GM13977 (cell line): ENCODE results near the gene CLSTN2.

Experiments used
- DNase-seq: peaks from one replicate; pipeline ENCODE4 v3.0.0; 2012; ENCODE audit warnings: low spot score
- in situ Hi-C: fragments of 300-500 bp; cut with MboI; formaldehyde crosslinking; loops from one replicate; pipeline ENCODE4 v1.12.0; 2022; ENCODE audit warnings: low sequenced_read_pairs, low pct_unique_long_range_greater_than_20kb, mixed read lengths, inconsistent platforms; ENCODE audit not compliant: unreplicated experiment
- TF ChIP-seq, protein P1 (sequence below): IDR thresholded peaks from 2 replicates; pipeline ENCODE4 v1.5.1; 2012; ENCODE audit warnings: mild to moderate bottlenecking, control low read depth; ENCODE audit not compliant: insufficient read depth; ENCODE audit errors: extremely low read depth, missing control alignments

The CLSTN2 gene

DNA sequence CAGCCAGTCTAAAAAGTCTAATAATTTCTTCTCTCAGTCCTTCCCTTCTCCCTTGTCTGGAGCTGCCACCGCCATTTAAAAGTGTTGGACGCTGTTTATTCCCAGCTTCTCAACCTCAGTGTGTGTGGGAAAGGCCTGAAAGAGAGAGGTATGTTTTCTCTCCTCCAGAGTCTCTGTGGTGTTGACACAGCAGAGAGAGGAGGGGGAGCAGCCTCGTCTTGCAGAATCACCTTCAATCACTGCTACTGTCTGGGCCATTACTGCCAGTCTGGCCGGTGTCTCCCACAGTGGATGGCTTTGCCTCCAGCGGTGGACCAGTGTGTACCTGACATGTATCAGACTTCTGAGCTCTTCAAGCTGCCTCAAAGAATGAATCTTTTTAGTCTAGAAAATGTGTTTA, 641.5 kb downstream of the CLSTN2 start:
- DNase-seq = no peak
- in situ Hi-C loops = no loop called here

DNA sequence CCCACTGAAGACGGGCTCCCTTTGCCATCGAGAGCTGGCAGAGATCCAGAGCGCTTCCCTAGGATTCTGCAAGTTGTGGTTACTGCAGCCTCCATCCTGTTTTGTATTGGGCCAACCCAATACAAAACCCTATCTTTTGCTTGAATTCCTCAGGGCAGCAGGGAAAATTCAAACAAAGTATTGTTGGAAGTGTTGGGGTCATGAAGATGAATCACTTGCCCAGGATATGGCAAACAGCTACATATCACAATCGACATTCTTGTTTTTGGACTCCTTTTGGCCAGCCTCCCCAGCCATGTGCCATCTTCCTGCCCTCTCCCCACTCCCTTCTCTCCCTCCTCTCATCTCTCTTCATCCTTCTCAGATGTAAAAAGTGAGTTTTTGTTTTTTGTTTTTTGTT, 642.9 kb downstream of the CLSTN2 start:
- TF ChIP-seq, protein P1, sequence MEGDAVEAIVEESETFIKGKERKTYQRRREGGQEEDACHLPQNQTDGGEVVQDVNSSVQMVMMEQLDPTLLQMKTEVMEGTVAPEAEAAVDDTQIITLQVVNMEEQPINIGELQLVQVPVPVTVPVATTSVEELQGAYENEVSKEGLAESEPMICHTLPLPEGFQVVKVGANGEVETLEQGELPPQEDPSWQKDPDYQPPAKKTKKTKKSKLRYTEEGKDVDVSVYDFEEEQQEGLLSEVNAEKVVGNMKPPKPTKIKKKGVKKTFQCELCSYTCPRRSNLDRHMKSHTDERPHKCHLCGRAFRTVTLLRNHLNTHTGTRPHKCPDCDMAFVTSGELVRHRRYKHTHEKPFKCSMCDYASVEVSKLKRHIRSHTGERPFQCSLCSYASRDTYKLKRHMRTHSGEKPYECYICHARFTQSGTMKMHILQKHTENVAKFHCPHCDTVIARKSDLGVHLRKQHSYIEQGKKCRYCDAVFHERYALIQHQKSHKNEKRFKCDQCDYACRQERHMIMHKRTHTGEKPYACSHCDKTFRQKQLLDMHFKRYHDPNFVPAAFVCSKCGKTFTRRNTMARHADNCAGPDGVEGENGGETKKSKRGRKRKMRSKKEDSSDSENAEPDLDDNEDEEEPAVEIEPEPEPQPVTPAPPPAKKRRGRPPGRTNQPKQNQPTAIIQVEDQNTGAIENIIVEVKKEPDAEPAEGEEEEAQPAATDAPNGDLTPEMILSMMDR = no peak
- in situ Hi-C loops = no loop called here

More for the DNA sequence above, 641.5 kb downstream of the CLSTN2 start:
- TF ChIP-seq, protein P1 = no peak

DNA sequence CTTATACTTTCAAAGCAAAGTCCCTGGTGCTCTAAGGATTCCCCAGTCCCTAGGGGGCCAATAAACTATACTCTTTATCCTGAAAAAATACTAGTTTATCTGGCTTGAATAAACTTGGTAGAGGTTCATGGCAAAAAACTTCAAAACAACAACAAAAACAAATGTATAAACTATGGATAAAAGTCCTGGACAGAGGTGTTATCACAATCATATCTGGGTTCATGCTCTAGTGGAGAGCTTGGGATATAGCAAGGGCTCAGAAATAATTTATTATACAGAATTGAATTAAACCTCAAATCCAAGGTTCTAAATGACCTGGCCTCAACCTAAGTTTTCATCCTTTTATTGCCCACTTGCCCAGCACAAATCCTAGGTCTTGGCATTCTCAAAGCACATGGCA, 644.3 kb downstream of the CLSTN2 start:
- in situ Hi-C loops = no loop called here
- DNase-seq = no peak
- TF ChIP-seq, protein P1 = no peak

More for the DNA sequence above, 642.9 kb downstream of the CLSTN2 start:
- no peak for DNase-seq

DNA sequence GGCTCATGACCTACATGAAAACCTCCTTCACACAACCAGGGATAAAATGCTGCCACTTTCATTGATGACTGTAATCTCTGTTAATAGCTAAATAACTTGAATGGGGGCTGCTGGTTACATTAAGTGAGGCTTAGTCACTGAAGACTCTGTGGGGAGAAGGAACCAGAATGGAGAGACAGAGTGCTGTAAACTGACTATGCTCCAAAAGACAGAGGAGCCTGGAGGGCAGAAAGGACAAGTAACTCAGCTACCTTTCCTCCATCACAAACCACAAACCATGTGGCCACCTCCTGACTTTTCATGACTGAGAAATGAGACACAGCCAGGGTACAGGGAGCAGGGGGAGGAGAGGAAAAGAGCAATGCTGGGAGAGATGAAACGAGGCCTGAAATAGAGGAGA, 645.8 kb downstream of the CLSTN2 start:
- no peak for DNase-seq
- TF ChIP-seq, protein P1 = no peak
- in situ Hi-C loops = no loop called here

DNA sequence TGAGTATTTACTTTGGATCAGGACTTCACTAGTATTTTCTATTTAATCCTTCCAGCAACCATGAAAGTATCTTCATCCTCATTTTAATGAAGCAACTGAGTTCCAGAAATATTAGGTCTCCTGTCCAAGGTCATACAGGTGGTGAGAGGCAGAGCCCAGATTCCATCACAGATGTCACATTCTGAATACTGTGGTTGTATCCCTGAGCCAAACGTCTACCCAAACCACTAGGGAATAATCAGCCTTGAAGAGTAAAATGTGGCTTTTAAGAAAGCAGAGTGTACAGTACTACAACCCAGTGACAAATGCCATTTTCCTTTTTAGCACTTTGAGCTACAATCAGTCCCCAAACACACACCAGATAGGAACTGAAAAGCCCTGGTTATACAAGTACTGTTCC, 649.6 kb downstream of the CLSTN2 start:
- in situ Hi-C loops = no loop called here
- TF ChIP-seq, protein P1 = no peak
- no peak for DNase-seq

DNA sequence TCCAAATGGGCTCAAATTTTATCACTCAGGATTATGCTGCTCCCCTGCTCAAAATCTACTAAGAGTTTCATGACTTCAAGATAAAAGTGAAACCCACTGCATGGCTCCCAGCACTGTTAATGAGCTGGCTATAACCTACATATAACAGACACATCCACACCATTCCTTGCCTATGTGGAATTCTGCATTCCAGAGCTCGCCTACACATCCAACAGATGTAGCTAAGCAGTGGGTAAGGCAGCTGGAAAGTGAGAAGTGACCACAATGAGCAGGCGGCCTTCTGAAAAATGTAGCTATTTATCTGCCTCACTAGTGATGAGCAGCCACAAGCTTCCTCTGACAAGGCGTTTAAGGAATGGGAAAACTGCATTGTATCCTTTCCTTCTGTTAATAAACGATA, 650.8 kb downstream of the CLSTN2 start:
- TF ChIP-seq, protein P1 = no peak
- DNase-seq = no peak
- in situ Hi-C loops = no loop called here

- in situ Hi-C loops = no loop called here
- no peak for DNase-seq
- TF ChIP-seq, protein P1 = no peak
Observed at GRCh38 chr3:140586311-140586710, 651.3 kb downstream of the CLSTN2 start.
